ENCODE data around the gene TOP2A. TPM values are rescaled to one million over a fixed set of nuclear protein-coding genes. Genes with fewer than 3 reads are reported as not detected.

Gene TOP2A
- total RNA-seq, 1 donor from 2014 or later: 28.3 TPM

DNA sequence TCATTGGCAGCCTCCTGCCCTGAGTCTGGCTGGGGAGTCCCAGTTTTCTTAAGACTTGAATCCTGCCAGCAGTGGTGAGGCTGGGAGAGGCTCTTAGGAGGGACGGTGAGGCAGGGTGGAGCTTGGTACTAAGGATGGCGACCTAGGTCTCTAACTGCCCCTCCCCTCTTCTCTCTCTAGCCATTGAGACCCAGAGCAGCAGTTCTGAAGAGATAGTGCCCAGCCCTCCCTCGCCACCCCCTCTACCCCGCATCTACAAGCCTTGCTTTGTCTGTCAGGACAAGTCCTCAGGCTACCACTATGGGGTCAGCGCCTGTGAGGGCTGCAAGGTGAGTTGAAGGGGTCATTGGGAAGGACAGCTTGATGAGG lies 69.6 kb downstream of the TOP2A start:
- peaks cover 31% of the 10 kb centered on the region for H3K36me3 Mint-ChIP-seq (ENCODE audit: low read depth, unreplicated experiment)
- TF ChIP-seq, protein P1, sequence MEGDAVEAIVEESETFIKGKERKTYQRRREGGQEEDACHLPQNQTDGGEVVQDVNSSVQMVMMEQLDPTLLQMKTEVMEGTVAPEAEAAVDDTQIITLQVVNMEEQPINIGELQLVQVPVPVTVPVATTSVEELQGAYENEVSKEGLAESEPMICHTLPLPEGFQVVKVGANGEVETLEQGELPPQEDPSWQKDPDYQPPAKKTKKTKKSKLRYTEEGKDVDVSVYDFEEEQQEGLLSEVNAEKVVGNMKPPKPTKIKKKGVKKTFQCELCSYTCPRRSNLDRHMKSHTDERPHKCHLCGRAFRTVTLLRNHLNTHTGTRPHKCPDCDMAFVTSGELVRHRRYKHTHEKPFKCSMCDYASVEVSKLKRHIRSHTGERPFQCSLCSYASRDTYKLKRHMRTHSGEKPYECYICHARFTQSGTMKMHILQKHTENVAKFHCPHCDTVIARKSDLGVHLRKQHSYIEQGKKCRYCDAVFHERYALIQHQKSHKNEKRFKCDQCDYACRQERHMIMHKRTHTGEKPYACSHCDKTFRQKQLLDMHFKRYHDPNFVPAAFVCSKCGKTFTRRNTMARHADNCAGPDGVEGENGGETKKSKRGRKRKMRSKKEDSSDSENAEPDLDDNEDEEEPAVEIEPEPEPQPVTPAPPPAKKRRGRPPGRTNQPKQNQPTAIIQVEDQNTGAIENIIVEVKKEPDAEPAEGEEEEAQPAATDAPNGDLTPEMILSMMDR (IDR thresholded peaks at IDR 0.05; ENCODE audit: unreplicated experiment): no peak
- DNase-seq (ENCODE audit: low spot score): no peak
- H3K27me3 Mint-ChIP-seq (ENCODE audit: unreplicated experiment): peaks cover 25% of the 10 kb centered on the region
- H3K4me3 Mint-ChIP-seq (ENCODE audit: unreplicated experiment): peak overlapping the region; percentile 73
- no peaks in the 10 kb centered on the region for H3K9me3 Mint-ChIP-seq (ENCODE audit: unreplicated experiment)
- peak overlapping the region; percentile 98 for H3K27ac Mint-ChIP-seq (ENCODE audit: unreplicated experiment)
- H3K4me1 Mint-ChIP-seq (ENCODE audit: unreplicated experiment): peaks cover 69% of the 10 kb centered on the region

DNA sequence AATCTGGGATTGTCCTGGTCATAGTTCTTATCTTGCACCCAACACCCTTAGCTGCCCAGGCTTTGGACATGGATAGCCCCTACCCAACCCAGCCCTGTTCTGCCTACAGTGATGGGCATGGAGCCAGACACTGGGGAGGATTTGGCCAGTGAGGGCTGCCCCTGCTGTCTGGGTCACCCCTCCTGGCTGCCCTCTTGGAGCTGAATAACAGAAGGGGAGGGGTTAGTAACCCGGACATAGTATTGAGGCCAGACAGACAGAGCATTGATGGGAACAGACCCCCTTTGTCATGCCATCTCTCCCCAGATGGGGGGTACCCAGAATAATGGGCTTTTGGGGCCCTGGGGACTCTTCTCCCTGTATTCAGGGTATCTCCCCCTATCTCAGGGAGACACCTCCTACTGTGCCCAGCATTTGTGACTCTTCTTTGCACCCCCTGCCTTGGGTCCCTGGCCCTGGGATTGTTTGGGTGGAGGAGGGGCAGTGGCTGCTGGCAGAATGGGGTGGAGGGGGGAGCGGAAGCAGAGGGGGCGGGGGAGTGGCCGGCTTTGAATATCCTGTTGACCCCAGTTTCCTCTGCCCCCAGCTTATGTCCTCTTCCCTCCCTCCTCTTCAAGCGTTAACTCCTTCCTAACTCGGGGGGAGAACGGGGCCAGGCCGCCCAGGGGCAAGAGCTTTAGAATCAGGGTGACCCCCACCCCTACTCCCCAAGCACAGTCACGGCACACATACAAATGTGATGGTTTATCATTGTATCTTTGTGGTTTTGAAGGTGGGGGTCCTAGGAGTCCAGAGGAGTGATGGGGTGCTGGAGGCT lies 70.2 kb downstream of the TOP2A start:
- H3K27me3 Mint-ChIP-seq (ENCODE audit: unreplicated experiment): peaks cover 24% of the 10 kb centered on the region
- TF ChIP-seq, protein P1 (IDR thresholded peaks at IDR 0.05; ENCODE audit: unreplicated experiment): no peak
- H3K27ac Mint-ChIP-seq (ENCODE audit: unreplicated experiment): peak overlapping the region; percentile 98
- peak overlapping the region; percentile 73 for H3K4me3 Mint-ChIP-seq (ENCODE audit: unreplicated experiment)
- H3K9me3 Mint-ChIP-seq (ENCODE audit: unreplicated experiment): no peaks in the 10 kb centered on the region
- DNase-seq (ENCODE audit: low spot score): no peak
- H3K4me1 Mint-ChIP-seq (ENCODE audit: unreplicated experiment): peaks cover 67% of the 10 kb centered on the region
- H3K36me3 Mint-ChIP-seq (ENCODE audit: low read depth, unreplicated experiment): peaks cover 25% of the 10 kb centered on the region

DNA sequence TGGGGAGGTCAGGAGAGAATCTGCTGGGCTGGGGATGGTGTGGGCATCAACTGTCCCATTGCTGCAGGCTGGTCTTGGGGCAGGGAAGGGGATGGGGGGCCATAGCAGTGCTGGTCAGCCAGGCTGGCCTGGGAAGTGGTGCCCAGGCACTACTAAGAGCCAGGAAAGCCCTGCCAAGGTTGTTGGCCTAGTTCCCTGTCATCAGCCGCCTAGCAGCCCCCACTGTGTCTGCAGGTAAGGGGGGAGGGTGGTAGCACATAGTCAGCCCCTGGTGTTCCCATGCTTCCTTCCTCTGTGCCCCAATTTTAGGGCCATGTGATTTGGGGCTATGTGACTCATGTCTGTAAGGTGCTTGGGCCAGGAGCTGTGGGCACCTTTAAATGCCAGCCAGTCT lies 70.9 kb downstream of the TOP2A start:
- Mint-ChIP-seq H3K36me3 (ENCODE audit: low read depth, unreplicated experiment) (peaks cover 17% of the 10 kb centered on the region), H3K27me3 (ENCODE audit: unreplicated experiment) (peaks cover 19% of the 10 kb centered on the region), H3K27ac (ENCODE audit: unreplicated experiment) (peak overlapping the region; percentile 98), H3K4me1 (ENCODE audit: unreplicated experiment) (peaks cover 62% of the 10 kb centered on the region), H3K9me3 (ENCODE audit: unreplicated experiment) (no peaks in the 10 kb centered on the region), H3K4me3 (ENCODE audit: unreplicated experiment) (peak overlapping the region; percentile 65)
- no peak for DNase-seq (ENCODE audit: low spot score)
- TF ChIP-seq, protein P1 (IDR thresholded peaks at IDR 0.05; ENCODE audit: unreplicated experiment): no peak

DNA sequence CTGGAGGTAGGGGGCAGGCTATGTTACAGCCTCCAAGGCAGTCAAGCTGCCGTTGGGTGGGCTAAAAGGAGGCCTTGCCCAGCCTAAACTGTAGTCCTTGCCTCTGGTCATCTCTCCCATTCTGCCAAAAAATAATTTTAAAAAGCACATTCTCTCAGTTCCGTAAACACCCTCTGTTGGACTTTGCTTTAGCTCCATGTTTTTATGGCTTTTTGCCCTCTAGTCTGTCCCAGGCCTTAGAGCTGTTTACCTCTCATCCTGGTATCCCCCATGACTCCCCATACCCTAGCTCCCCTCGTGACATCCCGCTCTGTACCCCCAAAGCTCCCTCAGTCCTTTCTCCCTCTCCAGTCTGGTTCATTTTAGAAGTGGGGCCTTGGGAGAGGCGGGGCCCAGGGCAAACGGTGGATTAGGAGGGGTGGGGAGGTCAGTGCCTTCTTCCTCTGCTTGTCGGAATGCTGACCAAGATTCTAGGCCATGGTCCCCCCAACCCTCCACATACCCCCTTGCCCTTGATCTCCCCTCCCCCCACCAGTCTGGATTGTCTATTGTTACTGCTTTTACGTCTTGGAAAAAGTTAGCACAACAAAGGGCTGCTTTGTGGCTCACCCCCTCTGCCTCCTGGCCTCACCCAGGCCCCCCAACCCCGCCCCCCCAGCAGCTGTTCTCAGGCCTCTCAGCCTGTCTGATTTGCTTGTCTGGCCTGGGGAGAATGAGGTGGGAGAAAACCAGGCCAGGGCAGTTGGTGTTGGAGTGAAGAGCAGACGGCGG lies 71.5 kb downstream of the TOP2A start:
- DNase-seq (ENCODE audit: low spot score): no peak
- peaks cover 62% of the 10 kb centered on the region for H3K4me1 Mint-ChIP-seq (ENCODE audit: unreplicated experiment)
- H3K36me3 Mint-ChIP-seq (ENCODE audit: low read depth, unreplicated experiment): peaks cover 15% of the 10 kb centered on the region
- H3K27ac Mint-ChIP-seq (ENCODE audit: unreplicated experiment): peak overlapping the region; percentile 98
- peak overlapping the region; percentile 97 for H3K4me3 Mint-ChIP-seq (ENCODE audit: unreplicated experiment)
- peaks cover 20% of the 10 kb centered on the region for H3K27me3 Mint-ChIP-seq (ENCODE audit: unreplicated experiment)
- no peaks in the 10 kb centered on the region for H3K9me3 Mint-ChIP-seq (ENCODE audit: unreplicated experiment)
- TF ChIP-seq, protein P1 (IDR thresholded peaks at IDR 0.05; ENCODE audit: unreplicated experiment): no peak
